HL-60 (cell line): Measurements from ENCODE around the gene GPR146.

ENCODE experiments used
- CTCF ChIP-seq: IDR thresholded peaks from one replicate; pipeline ENCODE4 v1.5.1; 2011; ENCODE audit warnings: low read length, control low read depth, inconsistent platforms; ENCODE audit not compliant: insufficient read depth
- TF ChIP-seq, protein P1 (sequence below): IDR thresholded peaks from 2 replicates; pipeline ENCODE4 v1.6.1; 2012; ENCODE audit warnings: low read depth; ENCODE audit not compliant: insufficient replicate concordance

DNA sequence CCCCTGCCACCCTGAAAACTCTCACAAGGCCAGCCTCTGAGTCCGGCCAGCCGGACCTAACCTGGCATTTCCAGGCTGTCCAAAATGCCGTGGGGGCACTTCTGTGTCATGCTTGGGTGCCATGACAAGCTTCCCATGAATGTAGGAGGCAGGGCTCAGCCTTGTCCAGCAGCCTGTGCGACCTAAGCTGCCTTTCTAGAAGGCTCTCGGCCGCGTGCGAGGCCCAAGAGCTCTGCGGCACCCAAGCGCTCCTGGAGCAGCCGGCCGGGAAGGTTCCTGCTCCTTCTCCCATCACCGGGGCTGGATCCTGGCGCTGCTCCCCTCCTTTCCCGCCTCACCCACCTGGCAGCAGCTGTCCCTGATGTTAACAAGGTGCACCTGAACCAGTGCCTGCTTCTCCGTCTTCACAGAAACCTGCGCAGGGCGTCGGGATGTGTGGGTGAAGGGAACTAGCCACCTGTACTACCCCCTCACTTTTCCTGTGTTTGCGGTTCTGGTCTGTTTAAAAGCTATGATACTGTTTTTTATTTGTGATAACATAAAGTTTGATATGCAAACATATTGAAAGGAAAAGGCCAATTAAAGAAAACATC lies 49.7 kb downstream of the GPR146 start:
- TF ChIP-seq CTCF = no peak
- TF ChIP-seq, protein P1, sequence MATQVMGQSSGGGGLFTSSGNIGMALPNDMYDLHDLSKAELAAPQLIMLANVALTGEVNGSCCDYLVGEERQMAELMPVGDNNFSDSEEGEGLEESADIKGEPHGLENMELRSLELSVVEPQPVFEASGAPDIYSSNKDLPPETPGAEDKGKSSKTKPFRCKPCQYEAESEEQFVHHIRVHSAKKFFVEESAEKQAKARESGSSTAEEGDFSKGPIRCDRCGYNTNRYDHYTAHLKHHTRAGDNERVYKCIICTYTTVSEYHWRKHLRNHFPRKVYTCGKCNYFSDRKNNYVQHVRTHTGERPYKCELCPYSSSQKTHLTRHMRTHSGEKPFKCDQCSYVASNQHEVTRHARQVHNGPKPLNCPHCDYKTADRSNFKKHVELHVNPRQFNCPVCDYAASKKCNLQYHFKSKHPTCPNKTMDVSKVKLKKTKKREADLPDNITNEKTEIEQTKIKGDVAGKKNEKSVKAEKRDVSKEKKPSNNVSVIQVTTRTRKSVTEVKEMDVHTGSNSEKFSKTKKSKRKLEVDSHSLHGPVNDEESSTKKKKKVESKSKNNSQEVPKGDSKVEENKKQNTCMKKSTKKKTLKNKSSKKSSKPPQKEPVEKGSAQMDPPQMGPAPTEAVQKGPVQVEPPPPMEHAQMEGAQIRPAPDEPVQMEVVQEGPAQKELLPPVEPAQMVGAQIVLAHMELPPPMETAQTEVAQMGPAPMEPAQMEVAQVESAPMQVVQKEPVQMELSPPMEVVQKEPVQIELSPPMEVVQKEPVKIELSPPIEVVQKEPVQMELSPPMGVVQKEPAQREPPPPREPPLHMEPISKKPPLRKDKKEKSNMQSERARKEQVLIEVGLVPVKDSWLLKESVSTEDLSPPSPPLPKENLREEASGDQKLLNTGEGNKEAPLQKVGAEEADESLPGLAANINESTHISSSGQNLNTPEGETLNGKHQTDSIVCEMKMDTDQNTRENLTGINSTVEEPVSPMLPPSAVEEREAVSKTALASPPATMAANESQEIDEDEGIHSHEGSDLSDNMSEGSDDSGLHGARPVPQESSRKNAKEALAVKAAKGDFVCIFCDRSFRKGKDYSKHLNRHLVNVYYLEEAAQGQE = no peak
